ENCODE measurements around the gene LCP1. TPM values are rescaled to one million over a fixed set of nuclear protein-coding genes. Genes with fewer than 3 reads are reported as not detected.

LCP1 gene
- total and polyA plus RNA-seq, 2 of the 13 experiments (the other 11 are each of a cell fraction or from before 2014, with no cell fraction given) = 1.6 TPM

GRCh38 chr13:46164661-46165060 is 17.3 kb downstream of the LCP1 start:
- FAIRE-seq = no peak
- Histone ChIP-seq H3K4me2 (ENCODE audit: low read depth, low read length) (no peak overlapping the region), H3K27ac (ENCODE audit: extremely low read length, insufficient read depth, low read length) (no peak overlapping the region), H3K9ac (ENCODE audit: insufficient read depth, low read depth, low read length) (no peak overlapping the region), H3K9me3 (ENCODE audit: low read length) (no peaks in the 10 kb centered on the region), H3K79me2 (ENCODE audit: insufficient read depth, low read length) (no peaks in the 10 kb centered on the region), H3K4me3 (replicated peaks in 1 of 3; ENCODE audit: insufficient read depth in 1 of 3, low read depth in 2 of 3, low read length in 3 of 3) (no peak overlapping the region), H3K36me3 (replicated peaks in 1 of 2; ENCODE audit: control insufficient read depth in 1 of 2, insufficient read depth in 2 of 2, low read length in 2 of 2) (no peaks in the 10 kb centered on the region), H3K27me3 (ENCODE audit: control insufficient read depth in 1 of 2, insufficient read depth in 2 of 2, low read length in 2 of 2) (no peaks in the 10 kb centered on the region), H4K20me1 (ENCODE audit: insufficient read depth, low read length) (no peaks in the 10 kb centered on the region), H3K4me1 (ENCODE audit: insufficient read depth, low read length) (no peaks in the 10 kb centered on the region), H2AFZ (ENCODE audit: low read length) (no peak overlapping the region)
- no peak for DNase-seq (ENCODE audit: low spot score)
- CTCF ChIA-PET (ENCODE audit: low intra/inter-chr PET ratio, low total read pairs) = no interaction called here
- BruUV-seq (replicated peaks) = no TSS peak
- TF ChIP-seq ZNF841 (CRISPR knock-in tag; IDR thresholded peaks at IDR 0.05; ENCODE audit: borderline replicate concordance) = no peak
- TF ChIP-seq HNRNPLL (IDR thresholded peaks at IDR 0.05; ENCODE audit: low read depth, low read length, poor library complexity, severe bottlenecking) = no peak
- TF ChIP-seq GABPB1 (CRISPR knock-in tag; IDR thresholded peaks at IDR 0.05) = no peak
- TF ChIP-seq ZNF253 (CRISPR knock-in tag; IDR thresholded peaks at IDR 0.05; ENCODE audit: borderline replicate concordance) = no peak
- TF ChIP-seq ZNF552 (CRISPR knock-in tag; IDR thresholded peaks at IDR 0.05; ENCODE audit: borderline replicate concordance) = no peak
- no peak for TF ChIP-seq FOSL2 (CRISPR knock-in tag; IDR thresholded peaks at IDR 0.05)
- no peak for TF ChIP-seq ZKSCAN1 (IDR thresholded peaks at IDR 0.05; ENCODE audit: low read length)
- no peak for TF ChIP-seq ZNF121 (CRISPR knock-in tag; IDR thresholded peaks at IDR 0.05)
- no peak for TF ChIP-seq HMG20B (CRISPR knock-in tag; conservative IDR thresholded peaks at IDR 0.05)
- TF ChIP-seq TFE3 (CRISPR knock-in tag; IDR thresholded peaks at IDR 0.05) = no peak
- no peak for TF ChIP-seq FOXM1 (CRISPR knock-in tag; IDR thresholded peaks at IDR 0.05)
- TF ChIP-seq, protein P1, sequence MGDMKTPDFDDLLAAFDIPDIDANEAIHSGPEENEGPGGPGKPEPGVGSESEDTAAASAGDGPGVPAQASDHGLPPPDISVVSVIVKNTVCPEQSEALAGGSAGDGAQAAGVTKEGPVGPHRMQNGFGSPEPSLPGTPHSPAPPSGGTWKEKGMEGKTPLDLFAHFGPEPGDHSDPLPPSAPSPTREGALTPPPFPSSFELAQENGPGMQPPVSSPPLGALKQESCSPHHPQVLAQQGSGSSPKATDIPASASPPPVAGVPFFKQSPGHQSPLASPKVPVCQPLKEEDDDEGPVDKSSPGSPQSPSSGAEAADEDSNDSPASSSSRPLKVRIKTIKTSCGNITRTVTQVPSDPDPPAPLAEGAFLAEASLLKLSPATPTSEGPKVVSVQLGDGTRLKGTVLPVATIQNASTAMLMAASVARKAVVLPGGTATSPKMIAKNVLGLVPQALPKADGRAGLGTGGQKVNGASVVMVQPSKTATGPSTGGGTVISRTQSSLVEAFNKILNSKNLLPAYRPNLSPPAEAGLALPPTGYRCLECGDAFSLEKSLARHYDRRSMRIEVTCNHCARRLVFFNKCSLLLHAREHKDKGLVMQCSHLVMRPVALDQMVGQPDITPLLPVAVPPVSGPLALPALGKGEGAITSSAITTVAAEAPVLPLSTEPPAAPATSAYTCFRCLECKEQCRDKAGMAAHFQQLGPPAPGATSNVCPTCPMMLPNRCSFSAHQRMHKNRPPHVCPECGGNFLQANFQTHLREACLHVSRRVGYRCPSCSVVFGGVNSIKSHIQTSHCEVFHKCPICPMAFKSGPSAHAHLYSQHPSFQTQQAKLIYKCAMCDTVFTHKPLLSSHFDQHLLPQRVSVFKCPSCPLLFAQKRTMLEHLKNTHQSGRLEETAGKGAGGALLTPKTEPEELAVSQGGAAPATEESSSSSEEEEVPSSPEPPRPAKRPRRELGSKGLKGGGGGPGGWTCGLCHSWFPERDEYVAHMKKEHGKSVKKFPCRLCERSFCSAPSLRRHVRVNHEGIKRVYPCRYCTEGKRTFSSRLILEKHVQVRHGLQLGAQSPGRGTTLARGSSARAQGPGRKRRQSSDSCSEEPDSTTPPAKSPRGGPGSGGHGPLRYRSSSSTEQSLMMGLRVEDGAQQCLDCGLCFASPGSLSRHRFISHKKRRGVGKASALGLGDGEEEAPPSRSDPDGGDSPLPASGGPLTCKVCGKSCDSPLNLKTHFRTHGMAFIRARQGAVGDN (CRISPR knock-in tag; IDR thresholded peaks at IDR 0.05) = no peak
- no peak for TF ChIP-seq ZNF34 (CRISPR knock-in tag; IDR thresholded peaks at IDR 0.05; ENCODE audit: borderline replicate concordance)
- TF ChIP-seq, protein P2, sequence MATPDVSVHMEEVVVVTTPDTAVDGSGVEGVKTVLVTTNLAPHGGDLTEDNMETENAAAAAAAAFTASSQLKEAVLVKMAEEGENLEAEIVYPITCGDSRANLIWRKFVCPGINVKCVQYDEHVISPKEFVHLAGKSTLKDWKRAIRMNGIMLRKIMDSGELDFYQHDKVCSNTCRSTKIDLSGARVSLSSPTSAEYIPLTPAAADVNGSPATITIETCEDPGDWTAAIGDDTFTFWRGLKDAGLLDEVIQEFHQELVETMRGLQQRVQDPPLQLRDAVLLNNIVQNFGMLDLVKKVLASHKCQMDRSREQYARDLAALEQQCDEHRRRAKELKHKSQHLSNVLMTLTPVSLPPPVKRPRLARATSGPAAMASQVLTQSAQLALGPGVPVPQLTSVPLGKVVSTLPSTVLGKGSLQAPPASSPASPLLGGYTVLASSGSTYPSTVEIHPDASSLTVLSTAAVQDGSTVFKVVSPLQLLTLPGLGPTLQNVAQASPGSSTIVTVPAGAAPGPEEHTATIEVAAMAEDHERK (CRISPR knock-in tag; IDR thresholded peaks at IDR 0.05; ENCODE audit: low read depth) = no peak
- TF ChIP-seq PATZ1 (CRISPR knock-in tag; IDR thresholded peaks at IDR 0.05) = no peak
- intact Hi-C loops (cut with micrococcal nuclease; ENCODE audit: unreplicated experiment) (no loop called here), in situ Hi-C loops (cut with HindIII; ENCODE audit: extremely low pct_ligation_motif_present, low pct_unique_long_range_greater_than_20kb) (no loop called here)
- ATAC-seq = no peak
- POLR2A ChIA-PET = no interaction called here
